ENCODE results near the gene ATXN1.

GRCh38 chr6:16320533-16321340 is 440.5 kb downstream of the ATXN1 start:
- no peak for TF ChIP-seq CTCF (IDR thresholded peaks at IDR 0.05; ENCODE audit: poor library complexity, severe bottlenecking)
- TF ChIP-seq EZH2 (IDR thresholded peaks at IDR 0.05; ENCODE audit: borderline replicate concordance, insufficient read depth, low read length, poor library complexity, severe bottlenecking) = no peak
- no peak for TF ChIP-seq EP300 (conservative IDR thresholded peaks at IDR 0.05; ENCODE audit: poor library complexity, severe bottlenecking)
- TF ChIP-seq REST (IDR thresholded peaks at IDR 0.05; ENCODE audit: borderline replicate concordance) = no peak
- TF ChIP-seq TAF1 (IDR thresholded peaks at IDR 0.05; ENCODE audit: low read depth) = no peak
- TF ChIP-seq SMC3 (conservative IDR thresholded peaks at IDR 0.05; ENCODE audit: poor library complexity) = no peak
- TF ChIP-seq RAD21 (conservative IDR thresholded peaks at IDR 0.05) = no peak
- no peak for TF ChIP-seq POLR2AphosphoS5 (IDR thresholded peaks at IDR 0.05)
- TF ChIP-seq MXI1 (conservative IDR thresholded peaks at IDR 0.05; ENCODE audit: poor library complexity, severe bottlenecking) = no peak

All from neural cell (in vitro differentiated cells).